ENCODE data around the gene ASAP2. TPM values are rescaled to one million over a fixed set of nuclear protein-coding genes. Genes with fewer than 3 reads are reported as not detected.

The ASAP2 gene
- total and polyA plus RNA-seq, 2 donors (not counting 1 experiment from before 2014, with no cell fraction given): 0.04 TPM; not detected in 1

DNA sequence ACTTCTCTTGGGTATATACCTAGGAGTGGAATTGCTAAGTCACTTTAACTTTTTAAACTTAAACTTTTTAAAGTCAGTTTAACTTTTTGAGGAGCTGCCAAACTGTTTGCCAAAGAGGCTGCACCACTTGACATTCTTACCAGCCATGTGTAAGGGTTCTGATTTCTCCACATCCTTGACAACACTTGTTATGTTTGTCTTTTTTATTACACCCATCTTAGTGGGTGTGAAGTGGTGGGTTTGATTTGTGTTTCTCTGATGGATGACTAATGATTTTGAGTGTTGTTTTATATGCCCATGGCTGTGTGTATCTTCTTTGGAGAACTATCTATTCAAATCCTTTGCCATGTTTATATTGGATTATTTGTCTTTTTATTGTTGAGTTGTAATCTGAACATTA lies 13.6 kb downstream of the ASAP2 start:
- no peaks in the 10 kb centered on the region for H3K79me2 ChIP-seq (ENCODE audit: control insufficient read depth, insufficient read depth, low read length)
- no peak overlapping the region for H3K9ac ChIP-seq (ENCODE audit: low read length)
- no peak overlapping the region for H2AFZ ChIP-seq (ENCODE audit: insufficient read depth, low read depth, low read length, poor library complexity, severe bottlenecking)
- H3K4me3 ChIP-seq (ENCODE audit: control extremely low read depth in 1 of 5, extremely low read depth in 1 of 5, insufficient read depth in 1 of 5, low read depth in 2 of 5, low read length in 4 of 5): no peak overlapping the region
- no peak for DNase-seq
- intact Hi-C loops (cut with micrococcal nuclease): no loop called here
- no peaks in the 10 kb centered on the region for H3K4me1 ChIP-seq (ENCODE audit: control insufficient read depth in 2 of 2, insufficient read depth in 2 of 2, low read length in 2 of 2)
- ChIA-PET POLR2A (no interaction called here), CTCF (no interaction called here)
- H3K27me3 Mint-ChIP-seq: peaks cover 16% of the 10 kb centered on the region
- no peak overlapping the region for H3K27ac Mint-ChIP-seq
- no peaks in the 10 kb centered on the region for H3K4me1 Mint-ChIP-seq
- H3K36me3 ChIP-seq (replicated peaks in 1 of 2; ENCODE audit: control extremely low read depth in 1 of 2, control insufficient read depth in 1 of 2, extremely low read depth in 1 of 2, insufficient read depth in 2 of 2, low read length in 1 of 2): no peaks in the 10 kb centered on the region
- H3K9me3 ChIP-seq (ENCODE audit: control extremely low read depth in 1 of 3, control insufficient read depth in 2 of 3, insufficient read depth in 1 of 3, low read length in 2 of 3): no peaks in the 10 kb centered on the region
- H3K27ac ChIP-seq (ENCODE audit: low read length in 2 of 2): no peak overlapping the region
- no peak for ATAC-seq (ENCODE audit: low read depth)
- TF ChIP-seq EZH2 (IDR thresholded peaks at IDR 0.05; ENCODE audit: borderline replicate concordance, insufficient read depth, low read depth, low read length, poor library complexity, severe bottlenecking): no peak
- TF ChIP-seq, protein P1, sequence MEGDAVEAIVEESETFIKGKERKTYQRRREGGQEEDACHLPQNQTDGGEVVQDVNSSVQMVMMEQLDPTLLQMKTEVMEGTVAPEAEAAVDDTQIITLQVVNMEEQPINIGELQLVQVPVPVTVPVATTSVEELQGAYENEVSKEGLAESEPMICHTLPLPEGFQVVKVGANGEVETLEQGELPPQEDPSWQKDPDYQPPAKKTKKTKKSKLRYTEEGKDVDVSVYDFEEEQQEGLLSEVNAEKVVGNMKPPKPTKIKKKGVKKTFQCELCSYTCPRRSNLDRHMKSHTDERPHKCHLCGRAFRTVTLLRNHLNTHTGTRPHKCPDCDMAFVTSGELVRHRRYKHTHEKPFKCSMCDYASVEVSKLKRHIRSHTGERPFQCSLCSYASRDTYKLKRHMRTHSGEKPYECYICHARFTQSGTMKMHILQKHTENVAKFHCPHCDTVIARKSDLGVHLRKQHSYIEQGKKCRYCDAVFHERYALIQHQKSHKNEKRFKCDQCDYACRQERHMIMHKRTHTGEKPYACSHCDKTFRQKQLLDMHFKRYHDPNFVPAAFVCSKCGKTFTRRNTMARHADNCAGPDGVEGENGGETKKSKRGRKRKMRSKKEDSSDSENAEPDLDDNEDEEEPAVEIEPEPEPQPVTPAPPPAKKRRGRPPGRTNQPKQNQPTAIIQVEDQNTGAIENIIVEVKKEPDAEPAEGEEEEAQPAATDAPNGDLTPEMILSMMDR (IDR thresholded peaks at IDR 0.05): no peak
- H4K20me1 ChIP-seq (ENCODE audit: control insufficient read depth, insufficient read depth, low read length, poor library complexity, severe bottlenecking): no peaks in the 10 kb centered on the region
- no peak overlapping the region for H3K4me3 Mint-ChIP-seq
- H3K4me2 ChIP-seq (replicated peaks; ENCODE audit: low read depth, low read length, poor library complexity, severe bottlenecking): no peak overlapping the region
- H3K27me3 ChIP-seq (replicated peaks in 1 of 4; ENCODE audit: control extremely low read depth in 1 of 4, control insufficient read depth in 3 of 4, insufficient read depth in 4 of 4, low read length in 3 of 4): no peaks in the 10 kb centered on the region
- no peaks in the 10 kb centered on the region for H3K9me3 Mint-ChIP-seq (ENCODE audit: insufficient read depth)

DNA sequence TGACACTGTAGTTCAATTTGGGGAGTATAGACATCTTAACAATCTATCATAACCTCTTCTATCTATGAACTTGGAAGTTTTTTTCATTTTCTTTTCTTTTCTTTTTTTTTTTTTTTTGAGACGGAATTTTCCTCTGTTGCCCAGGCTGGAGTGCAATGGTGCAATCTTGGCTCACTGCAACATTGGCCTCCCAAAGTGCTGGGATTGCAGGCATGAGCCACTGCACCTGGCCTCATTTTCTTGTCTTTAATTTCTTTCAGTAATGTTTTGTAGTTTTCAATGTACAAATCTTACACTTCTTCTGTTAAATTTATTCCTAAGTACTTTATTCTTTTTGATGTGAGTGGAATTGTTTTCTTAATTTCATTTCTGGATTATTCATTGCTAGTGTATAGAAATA lies 14.6 kb downstream of the ASAP2 start:
- H3K4me3 Mint-ChIP-seq: no peak overlapping the region
- ATAC-seq (ENCODE audit: low read depth) (no peak), DNase-seq (no peak)
- H3K4me1 Mint-ChIP-seq: no peaks in the 10 kb centered on the region
- H3K27me3 ChIP-seq (replicated peaks in 1 of 4; ENCODE audit: control extremely low read depth in 1 of 4, control insufficient read depth in 3 of 4, insufficient read depth in 4 of 4, low read length in 3 of 4): no peaks in the 10 kb centered on the region
- H3K9me3 ChIP-seq (ENCODE audit: control extremely low read depth in 1 of 3, control insufficient read depth in 2 of 3, insufficient read depth in 1 of 3, low read length in 2 of 3): no peaks in the 10 kb centered on the region
- no peak overlapping the region for H3K27ac ChIP-seq (ENCODE audit: low read length in 2 of 2)
- H3K9ac ChIP-seq (ENCODE audit: low read length): no peak overlapping the region
- ChIA-PET CTCF (no interaction called here), POLR2A (no interaction called here)
- no peaks in the 10 kb centered on the region for H3K79me2 ChIP-seq (ENCODE audit: control insufficient read depth, insufficient read depth, low read length)
- H3K4me1 ChIP-seq (ENCODE audit: control insufficient read depth in 2 of 2, insufficient read depth in 2 of 2, low read length in 2 of 2): no peaks in the 10 kb centered on the region
- no CpG with 5 or more reads among the region's 1 CpG for WGBS (ENCODE audit: insufficient coverage)
- no peak overlapping the region for H2AFZ ChIP-seq (ENCODE audit: insufficient read depth, low read depth, low read length, poor library complexity, severe bottlenecking)
- intact Hi-C loops (cut with micrococcal nuclease): no loop called here
- H3K4me2 ChIP-seq (replicated peaks; ENCODE audit: low read depth, low read length, poor library complexity, severe bottlenecking): no peak overlapping the region
- no peak overlapping the region for H3K4me3 ChIP-seq (ENCODE audit: control extremely low read depth in 1 of 5, extremely low read depth in 1 of 5, insufficient read depth in 1 of 5, low read depth in 2 of 5, low read length in 4 of 5)
- H3K27me3 Mint-ChIP-seq: peaks cover 18% of the 10 kb centered on the region
- H3K27ac Mint-ChIP-seq: no peak overlapping the region
- H4K20me1 ChIP-seq (ENCODE audit: control insufficient read depth, insufficient read depth, low read length, poor library complexity, severe bottlenecking): no peaks in the 10 kb centered on the region
- no peaks in the 10 kb centered on the region for H3K9me3 Mint-ChIP-seq (ENCODE audit: insufficient read depth)
- no peaks in the 10 kb centered on the region for H3K36me3 ChIP-seq (replicated peaks in 1 of 2; ENCODE audit: control extremely low read depth in 1 of 2, control insufficient read depth in 1 of 2, extremely low read depth in 1 of 2, insufficient read depth in 2 of 2, low read length in 1 of 2)
- TF ChIP-seq, protein P1 (IDR thresholded peaks at IDR 0.05): no peak
- no peak for TF ChIP-seq EZH2 (IDR thresholded peaks at IDR 0.05; ENCODE audit: borderline replicate concordance, insufficient read depth, low read depth, low read length, poor library complexity, severe bottlenecking)
